Measurements from ENCODE around the gene SWSAP1. TPM values are rescaled to one million over a fixed set of nuclear protein-coding genes. Genes with fewer than 3 reads are reported as not detected.

Gene SWSAP1
- total and polyA plus RNA-seq, 3 experiments from 2014 or later = 2.1 to 7.0 (median 2.2) TPM

GRCh38 chr19:11382898-11383705, 8.6 kb downstream of the SWSAP1 start:
- Mint-ChIP-seq H3K9me3 (peaks cover 0 to 3% (median 0%) of the 10 kb centered on the region in 5 donors), H3K27me3 (peaks cover 13 to 15% of the 10 kb centered on the region in 2 donors), H3K27ac (peak overlapping the region; percentile 34 to 92 (median 84)), H3K4me1 (peaks cover 28 to 43% (median 42%) of the 10 kb centered on the region in 3 donors), H3K36me3 (peaks cover 0 to 4% (median 2%) of the 10 kb centered on the region in 3 donors), H3K4me3 (peak overlapping the region; percentile 56 to 84 (median 66))
- Histone ChIP-seq H3K4me1 (ENCODE audit: insufficient read depth, low read length) (peaks cover 42% of the 10 kb centered on the region), H3K27me3 (ENCODE audit: insufficient read depth, low read length, poor library complexity, severe bottlenecking) (peaks cover 5% of the 10 kb centered on the region), H3K4me3 (ENCODE audit: low read length) (no peak overlapping the region), H3K27ac (ENCODE audit: low read depth, low read length) (peak overlapping the region; percentile 47), H3K36me3 (ENCODE audit: insufficient read depth, low read length) (no peaks in the 10 kb centered on the region), H3K9me3 (ENCODE audit: low read length) (no peaks in the 10 kb centered on the region)
- ChIA-PET CTCF (interaction anchor here (0.6 to 4.2 kb wide), 12 partner anchors 9 to 228 kb away, joined by 3 to 21 read pairs (median 6); partner anchors contain the start of genes ECSIT, ODAD3, PRKCSH and SWSAP1), POLR2A (interaction anchor here (0.6 to 1.5 kb wide), 5 partner anchors 9 to 407 kb away, joined by 3 to 6 read pairs (median 5); partner anchors contain the start of genes ELOF1, ODAD3, PRKCSH and SWSAP1)
- peak in 4 of 5 donors; percentile 29 to 60 (median 34) for DNase-seq

GRCh38 chr19:11383706-11384048, 9.2 kb downstream of the SWSAP1 start:
- H3K9me3 ChIP-seq (ENCODE audit: low read length) = no peaks in the 10 kb centered on the region
- H3K4me1 Mint-ChIP-seq = peaks cover 27 to 43% (median 39%) of the 10 kb centered on the region in 3 donors
- H3K4me3 Mint-ChIP-seq = peak overlapping the region in 2 of 7 donors; percentile 17 to 27
- peaks cover 13 to 15% of the 10 kb centered on the region in 2 donors for H3K27me3 Mint-ChIP-seq
- peaks cover 5% of the 10 kb centered on the region for H3K27me3 ChIP-seq (ENCODE audit: insufficient read depth, low read length, poor library complexity, severe bottlenecking)
- no peak overlapping the region for H3K4me3 ChIP-seq (ENCODE audit: low read length)
- H3K4me1 ChIP-seq (ENCODE audit: insufficient read depth, low read length) = peaks cover 42% of the 10 kb centered on the region
- peaks cover 0 to 3% (median 0%) of the 10 kb centered on the region in 5 donors for H3K9me3 Mint-ChIP-seq
- H3K36me3 ChIP-seq (ENCODE audit: insufficient read depth, low read length) = no peaks in the 10 kb centered on the region
- H3K27ac ChIP-seq (ENCODE audit: low read depth, low read length) = peak overlapping the region; percentile 47
- ChIA-PET CTCF (interaction anchor here (0.7 to 4.2 kb wide), 9 partner anchors 10 to 177 kb away, joined by 3 to 21 read pairs (median 6); partner anchors contain the start of genes ODAD3, PRKCSH and SWSAP1), POLR2A (interaction anchor here (0.6 to 2.0 kb wide), 5 partner anchors 9 to 1125 kb away, joined by 3 to 10 read pairs (median 5); partner anchors contain the start of genes ODAD3, PRKCSH and SWSAP1)
- no peak for DNase-seq
- peak overlapping the region in 1 of 8 donors; percentile 34 for H3K27ac Mint-ChIP-seq
- H3K36me3 Mint-ChIP-seq = peaks cover 0 to 3% (median 2%) of the 10 kb centered on the region in 3 donors

- H3K36me3 Mint-ChIP-seq = peaks cover 0 to 3% (median 2%) of the 10 kb centered on the region in 3 donors
- Histone ChIP-seq H3K27ac (ENCODE audit: low read depth, low read length) (no peak overlapping the region), H3K4me3 (ENCODE audit: low read length) (no peak overlapping the region), H3K27me3 (ENCODE audit: insufficient read depth, low read length, poor library complexity, severe bottlenecking) (peaks cover 5% of the 10 kb centered on the region), H3K4me1 (ENCODE audit: insufficient read depth, low read length) (peaks cover 40% of the 10 kb centered on the region), H3K9me3 (ENCODE audit: low read length) (no peaks in the 10 kb centered on the region), H3K36me3 (ENCODE audit: insufficient read depth, low read length) (no peaks in the 10 kb centered on the region)
- H3K27me3 Mint-ChIP-seq = peaks cover 13 to 15% of the 10 kb centered on the region in 2 donors
- H3K4me1 Mint-ChIP-seq = peaks cover 26 to 42% (median 37%) of the 10 kb centered on the region in 3 donors
- peaks cover 0 to 3% (median 0%) of the 10 kb centered on the region in 5 donors for H3K9me3 Mint-ChIP-seq
- peak overlapping the region in 1 of 7 donors; percentile 32 for H3K4me3 Mint-ChIP-seq
- peak overlapping the region in 2 of 8 donors; percentile 7 to 37 for H3K27ac Mint-ChIP-seq
- DNase-seq = no peak
- CTCF ChIA-PET = interaction anchor here (1.5 kb wide), 1 partner anchor 98 kb away, joined by 7 read pairs; no protein-coding TSS in a partner anchor
- POLR2A ChIA-PET = interaction anchor here (2.0 kb wide), 1 partner anchor 10 kb away, joined by 10 read pairs; the partner anchor contains the start of gene SWSAP1
Measured at GRCh38 chr19:11384778-11385129, 10.3 kb downstream of the SWSAP1 start.

GRCh38 chr19:11387162-11388034, 12.9 kb downstream of the SWSAP1 start:
- Histone ChIP-seq H3K27ac (ENCODE audit: low read depth, low read length) (no peak overlapping the region), H3K27me3 (ENCODE audit: insufficient read depth, low read length, poor library complexity, severe bottlenecking) (peaks cover 5% of the 10 kb centered on the region), H3K4me3 (ENCODE audit: low read length) (no peak overlapping the region), H3K9me3 (ENCODE audit: low read length) (no peaks in the 10 kb centered on the region), H3K4me1 (ENCODE audit: insufficient read depth, low read length) (peaks cover 18% of the 10 kb centered on the region), H3K36me3 (ENCODE audit: insufficient read depth, low read length) (no peaks in the 10 kb centered on the region)
- Mint-ChIP-seq H3K36me3 (no peaks in the 10 kb centered on the region), H3K27me3 (peaks cover 7 to 11% of the 10 kb centered on the region in 2 donors), H3K4me1 (peaks cover 8 to 21% (median 16%) of the 10 kb centered on the region in 3 donors), H3K9me3 (peaks cover 0 to 4% (median 0%) of the 10 kb centered on the region in 5 donors), H3K27ac (peak overlapping the region in 1 of 8 donors; percentile 79), H3K4me3 (no peak overlapping the region)
- ChIA-PET POLR2A (no interaction called here), CTCF (no interaction called here)
- no peak for DNase-seq

- H3K4me3 ChIP-seq (ENCODE audit: low read length) = no peak overlapping the region
- Mint-ChIP-seq H3K4me1 (peaks cover 3 to 7% (median 5%) of the 10 kb centered on the region in 3 donors), H3K27me3 (peaks cover 4 to 7% of the 10 kb centered on the region in 2 donors), H3K27ac (no peak overlapping the region), H3K36me3 (peaks cover 0 to 3% (median 0%) of the 10 kb centered on the region in 3 donors), H3K9me3 (peaks cover 0 to 4% (median 0%) of the 10 kb centered on the region in 5 donors), H3K4me3 (no peak overlapping the region)
- no peaks in the 10 kb centered on the region for H3K27me3 ChIP-seq (ENCODE audit: insufficient read depth, low read length, poor library complexity, severe bottlenecking)
- H3K4me1 ChIP-seq (ENCODE audit: insufficient read depth, low read length) = peaks cover 5% of the 10 kb centered on the region
- ChIA-PET POLR2A (no interaction called here), CTCF (interaction anchor here (2.2 kb wide), 1 partner anchor 9 kb away, joined by 10 read pairs; no protein-coding TSS in a partner anchor)
- DNase-seq = no peak
- H3K36me3 ChIP-seq (ENCODE audit: insufficient read depth, low read length) = no peaks in the 10 kb centered on the region
- no peaks in the 10 kb centered on the region for H3K9me3 ChIP-seq (ENCODE audit: low read length)
- no peak overlapping the region for H3K27ac ChIP-seq (ENCODE audit: low read depth, low read length)
Measured at GRCh38 chr19:11390359-11390758, 15.9 kb downstream of the SWSAP1 start.

- POLR2A ChIA-PET = interaction anchor here (0.6 kb wide), 1 partner anchor 14 kb away, joined by 4 read pairs; no protein-coding TSS in a partner anchor
- Histone ChIP-seq H3K4me1 (ENCODE audit: insufficient read depth, low read length) (peaks cover 5% of the 10 kb centered on the region), H3K4me3 (ENCODE audit: low read length) (no peak overlapping the region), H3K27me3 (ENCODE audit: insufficient read depth, low read length, poor library complexity, severe bottlenecking) (no peaks in the 10 kb centered on the region), H3K27ac (ENCODE audit: low read depth, low read length) (no peak overlapping the region), H3K36me3 (ENCODE audit: insufficient read depth, low read length) (no peaks in the 10 kb centered on the region), H3K9me3 (ENCODE audit: low read length) (no peaks in the 10 kb centered on the region)
- CTCF ChIA-PET = interaction anchor here (2.2 kb wide), 1 partner anchor 10 kb away, joined by 10 read pairs; no protein-coding TSS in a partner anchor
- Mint-ChIP-seq H3K9me3 (peaks cover 0 to 4% (median 0%) of the 10 kb centered on the region in 5 donors), H3K4me1 (peaks cover 3 to 7% (median 5%) of the 10 kb centered on the region in 3 donors), H3K4me3 (no peak overlapping the region), H3K27ac (no peak overlapping the region), H3K27me3 (peaks cover 6 to 8% of the 10 kb centered on the region in 2 donors), H3K36me3 (peaks cover 0 to 4% (median 0%) of the 10 kb centered on the region in 3 donors)
- no peak for DNase-seq
Measured at GRCh38 chr19:11390933-11391680, 16.6 kb downstream of the SWSAP1 start.

- POLR2A ChIA-PET = no interaction called here
- CTCF ChIA-PET = interaction anchor here (2.1 kb wide), 1 partner anchor 16 kb away, joined by 6 read pairs; no protein-coding TSS in a partner anchor
- no peak for DNase-seq
- no peaks in the 10 kb centered on the region for H3K4me1 Mint-ChIP-seq
- H3K9me3 Mint-ChIP-seq = peaks cover 0 to 2% (median 0%) of the 10 kb centered on the region in 5 donors
- Histone ChIP-seq H3K36me3 (ENCODE audit: insufficient read depth, low read length) (no peaks in the 10 kb centered on the region), H3K4me3 (ENCODE audit: low read length) (no peak overlapping the region), H3K27ac (ENCODE audit: low read depth, low read length) (no peak overlapping the region), H3K9me3 (ENCODE audit: low read length) (no peaks in the 10 kb centered on the region), H3K27me3 (ENCODE audit: insufficient read depth, low read length, poor library complexity, severe bottlenecking) (no peaks in the 10 kb centered on the region), H3K4me1 (ENCODE audit: insufficient read depth, low read length) (no peaks in the 10 kb centered on the region)
- peaks cover 16 to 21% of the 10 kb centered on the region in 2 donors for H3K27me3 Mint-ChIP-seq
- no peak overlapping the region for H3K27ac Mint-ChIP-seq
- H3K36me3 Mint-ChIP-seq = peaks cover 0 to 4% (median 2%) of the 10 kb centered on the region in 3 donors
- H3K4me3 Mint-ChIP-seq = no peak overlapping the region
Measured at GRCh38 chr19:11397089-11397610, 22.7 kb downstream of the SWSAP1 start.

Measured in CD8-positive, alpha-beta memory T cell (primary cell).